ENCODE results near the gene FGF23. TPM values are rescaled to one million over a fixed set of nuclear protein-coding genes. Genes with fewer than 3 reads are reported as not detected.
"Not testable (repeated sequence)": the region's sequence is repeated elsewhere in the genome, so short reads cannot be mapped to it uniquely, and the experiment has no call there.

Gene FGF23
- under 0.01 TPM in 1 of 2 replicates, not detected in the other for total RNA-seq

DNA sequence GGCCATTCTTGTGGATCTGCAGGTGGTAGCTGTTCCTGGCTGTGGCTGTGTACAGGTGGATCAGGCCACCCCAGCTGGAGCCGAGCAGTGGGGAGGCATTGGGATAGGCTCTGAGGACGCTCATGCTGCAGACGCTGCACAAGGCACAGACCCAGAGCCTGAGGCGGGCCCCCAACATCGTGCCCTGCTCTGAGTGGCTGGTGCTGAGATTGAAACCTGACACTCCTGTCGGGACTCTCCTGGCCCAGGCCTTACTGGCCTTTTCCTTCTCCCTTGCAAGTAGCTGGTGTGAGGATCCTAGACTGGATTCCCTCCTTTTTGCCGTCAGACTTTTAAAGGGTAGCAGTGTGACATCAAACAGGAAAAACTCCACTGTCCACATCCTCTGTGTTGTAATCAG is at the start of gene FGF23:
TSS of gene FGF23 (minus strand) at position 308 of the 400 bp plus-strand sequence. CDS start at position 178, 130 bp downstream.
- peak in 1 of 2 donors; percentile 50 for DNase-seq (ENCODE audit: low read depth in 2 of 2)

DNA sequence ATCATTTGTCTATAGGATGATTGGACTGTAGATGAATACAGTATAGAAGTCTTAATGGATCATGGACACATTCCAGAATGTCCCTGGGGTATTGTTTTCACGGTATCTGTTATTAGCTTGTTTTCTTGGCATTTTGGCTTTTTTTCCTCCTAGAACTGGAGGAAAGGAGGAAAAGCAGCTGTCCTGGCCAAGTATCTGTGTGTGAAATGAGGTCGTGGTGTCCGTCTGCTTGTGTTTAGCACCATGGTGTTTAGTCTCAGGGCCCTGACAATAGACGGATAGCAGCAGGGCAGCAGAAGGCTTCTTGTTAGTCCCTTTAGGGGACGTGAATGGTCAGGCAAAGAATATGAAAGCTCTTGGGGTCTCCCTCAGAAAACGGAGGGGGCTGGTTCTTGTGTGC is 44.9 kb upstream of the FGF23 start:
- DNase-seq (ENCODE audit: low read depth in 2 of 2) = no peak

DNA sequence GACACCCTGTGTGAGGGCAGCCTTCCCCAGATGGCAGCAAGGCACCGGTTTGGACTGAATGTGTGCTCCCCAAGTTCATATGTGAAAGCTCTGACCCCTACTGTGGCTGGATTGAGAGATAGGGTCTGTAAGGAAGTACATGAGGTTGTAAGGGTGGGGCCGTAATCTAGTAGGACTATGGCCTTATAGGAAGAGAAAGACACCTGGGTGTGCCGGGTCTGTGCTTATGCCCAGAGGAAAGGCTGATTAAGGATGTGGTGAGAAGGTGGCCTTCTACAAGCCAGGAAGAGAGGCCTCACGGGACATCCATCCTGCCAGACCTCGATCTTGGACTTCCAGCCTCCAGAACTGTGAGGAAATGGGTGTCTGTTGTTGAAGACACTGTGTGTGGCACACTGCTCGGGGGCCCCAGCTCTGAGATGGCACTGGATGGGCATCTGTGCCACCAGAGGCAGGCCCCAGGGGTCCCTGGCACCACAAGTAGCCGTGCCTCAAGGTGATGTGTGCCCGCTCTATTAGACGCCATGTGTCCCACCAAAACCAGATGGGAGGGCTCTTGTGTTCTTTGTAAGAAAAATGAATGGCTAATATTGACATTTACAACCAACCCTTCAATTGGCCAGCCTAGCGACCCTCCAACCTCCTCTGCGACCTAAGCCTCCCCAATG is 44.1 kb upstream of the FGF23 start:
- DNase-seq (ENCODE audit: low read depth in 2 of 2) = no peak

DNA sequence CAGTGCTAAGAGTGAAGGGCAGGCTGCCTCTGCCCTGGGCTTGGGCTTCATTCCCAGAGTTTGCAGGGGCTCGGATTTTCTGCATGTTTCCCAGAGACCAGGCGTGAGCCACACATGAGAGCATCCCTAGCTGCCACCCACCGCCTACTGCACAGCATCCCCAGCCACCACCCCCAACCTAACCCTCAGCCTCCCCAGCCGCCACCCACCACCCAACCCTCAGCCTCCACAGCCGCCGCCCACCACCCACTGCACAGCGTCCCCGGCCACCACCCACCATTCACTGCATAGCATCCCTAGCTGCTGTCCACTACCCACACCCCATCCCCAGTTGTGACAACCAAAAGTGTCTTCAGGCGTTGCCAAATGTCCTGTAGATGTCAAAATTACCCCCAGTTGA is 43.5 kb upstream of the FGF23 start:
- DNase-seq (ENCODE audit: low read depth in 2 of 2) = no peak

DNA sequence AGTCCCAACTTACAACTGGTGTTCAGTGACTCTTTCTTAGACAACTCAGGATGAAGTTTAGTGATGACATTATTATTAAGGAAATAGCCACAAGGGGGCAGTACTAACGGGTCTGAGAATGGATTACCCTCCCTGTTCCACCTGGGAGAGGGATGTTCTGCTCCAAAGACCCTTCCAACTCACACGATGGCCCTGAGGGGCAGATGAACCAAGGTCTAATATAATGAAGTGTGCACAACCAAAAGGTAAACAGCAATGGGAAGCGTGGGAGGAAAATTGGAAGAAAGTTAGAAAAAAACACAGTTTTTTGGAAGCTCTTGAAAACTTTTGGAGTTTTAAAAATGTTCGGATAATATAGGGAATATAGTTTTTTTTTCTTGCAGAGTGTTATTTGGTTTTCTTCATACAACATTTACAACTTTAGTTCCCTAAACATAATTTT is 42.1 kb upstream of the FGF23 start:
- peak; percentile 9 to 44 for DNase-seq (ENCODE audit: low read depth in 2 of 2)

DNA sequence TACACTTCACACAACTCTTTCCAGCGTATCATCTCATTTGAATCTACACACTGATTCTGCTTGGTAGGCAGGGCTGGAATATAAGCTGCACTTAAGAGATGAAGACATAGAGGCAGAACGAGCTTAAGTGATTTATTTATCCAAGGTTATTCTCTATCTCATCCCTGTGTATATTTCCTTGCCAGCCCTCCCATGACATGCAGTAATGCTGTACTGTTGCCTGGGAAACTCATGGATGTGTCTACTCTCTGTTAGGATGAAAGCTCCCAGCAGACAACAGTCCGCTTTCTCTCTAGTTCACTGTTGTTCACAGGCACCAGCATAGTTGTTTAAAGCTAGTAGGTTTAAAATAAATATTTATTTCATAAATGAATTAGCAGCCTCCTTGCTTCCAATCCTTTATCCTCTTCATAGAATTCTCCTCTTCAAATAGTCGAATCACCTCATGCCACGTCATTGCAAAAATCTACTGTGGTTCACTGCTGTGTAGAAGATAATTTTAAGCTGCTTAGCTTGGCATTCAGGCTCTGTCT is 40.7 kb upstream of the FGF23 start:
- DNase-seq (ENCODE audit: low read depth in 2 of 2) = no peak

DNA sequence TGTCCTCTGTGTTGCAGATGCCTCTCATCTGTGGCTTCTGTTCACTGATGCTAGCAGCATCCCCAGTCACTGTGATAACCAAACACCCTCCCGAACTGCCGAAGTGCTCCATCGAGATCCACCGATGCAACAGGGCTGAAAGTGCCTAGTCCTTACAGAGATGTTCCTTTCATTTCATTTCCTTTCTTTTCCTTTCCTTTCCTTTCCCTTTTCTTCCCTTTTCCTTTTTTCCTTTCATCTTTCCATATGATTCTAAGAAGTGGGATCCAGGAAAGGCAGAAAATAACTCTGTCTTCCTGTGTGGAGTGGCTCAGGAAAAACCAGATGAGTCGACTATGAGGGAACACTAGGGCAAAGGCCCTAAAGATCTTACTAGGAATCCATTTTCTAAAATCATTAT is 39.4 kb upstream of the FGF23 start:
- no peak for DNase-seq (ENCODE audit: low read depth in 2 of 2)

DNA sequence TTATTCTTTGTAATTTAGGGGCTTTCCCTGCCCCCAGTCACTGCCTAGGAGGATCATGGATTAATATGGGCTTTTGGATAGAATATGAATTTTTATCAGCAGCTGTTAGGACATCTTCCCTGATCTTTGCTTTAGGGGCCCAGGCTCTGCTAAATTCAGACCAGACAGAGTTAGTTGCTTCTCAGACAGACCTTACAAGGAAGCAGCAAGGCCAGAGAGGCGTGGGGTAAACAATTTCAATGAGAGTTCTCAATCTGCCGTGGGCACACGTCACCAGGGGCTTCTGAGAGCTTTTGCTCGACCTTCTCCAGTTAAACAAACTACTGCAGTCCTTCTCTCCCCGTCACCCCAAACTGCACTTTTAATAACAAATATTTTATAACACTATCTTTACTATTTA is 38.4 kb upstream of the FGF23 start:
- no peak for DNase-seq (ENCODE audit: low read depth in 2 of 2)

DNA sequence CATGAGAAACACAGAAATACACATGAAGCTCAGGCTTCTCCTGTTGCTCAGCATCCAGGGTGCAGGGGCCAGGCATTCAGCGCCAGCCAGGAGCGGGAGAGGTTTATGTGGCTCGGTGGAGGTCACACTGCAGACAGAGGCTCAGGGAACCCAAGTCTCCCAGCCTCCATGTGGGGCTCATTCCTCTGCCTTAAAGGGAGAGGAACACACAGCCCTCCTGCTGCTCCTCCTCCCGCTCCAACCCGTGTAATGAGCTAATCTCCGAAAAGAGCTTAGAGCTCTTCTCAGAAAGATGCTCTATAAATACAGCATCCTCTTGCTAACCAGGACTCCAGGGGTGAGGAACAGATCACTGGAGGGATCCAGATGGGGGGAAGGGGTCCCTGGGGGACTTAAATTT is 37.9 kb upstream of the FGF23 start:
- DNase-seq (ENCODE audit: low read depth in 2 of 2) = no peak

DNA sequence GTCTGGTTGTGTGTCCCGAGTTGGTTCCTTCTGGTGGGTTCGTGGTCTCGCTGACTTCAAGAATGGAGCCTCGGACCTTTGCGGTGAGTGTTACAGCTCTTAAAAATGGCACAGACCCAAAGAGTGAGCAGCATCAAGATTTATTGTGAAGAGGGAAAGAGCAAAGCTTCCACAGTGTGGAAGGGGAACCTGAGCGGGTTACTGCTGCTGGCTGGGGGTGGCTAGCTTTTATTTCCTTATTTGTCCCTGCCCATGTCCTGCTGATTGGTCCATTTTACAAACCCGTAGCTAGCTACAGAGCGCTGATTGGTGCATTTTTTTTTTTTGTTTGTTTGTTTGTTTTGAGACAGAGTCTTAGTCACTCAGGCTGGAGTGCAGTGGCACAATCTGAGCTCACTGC is 36.8 kb upstream of the FGF23 start:
- DNase-seq (ENCODE audit: low read depth in 2 of 2) = no peak

DNA sequence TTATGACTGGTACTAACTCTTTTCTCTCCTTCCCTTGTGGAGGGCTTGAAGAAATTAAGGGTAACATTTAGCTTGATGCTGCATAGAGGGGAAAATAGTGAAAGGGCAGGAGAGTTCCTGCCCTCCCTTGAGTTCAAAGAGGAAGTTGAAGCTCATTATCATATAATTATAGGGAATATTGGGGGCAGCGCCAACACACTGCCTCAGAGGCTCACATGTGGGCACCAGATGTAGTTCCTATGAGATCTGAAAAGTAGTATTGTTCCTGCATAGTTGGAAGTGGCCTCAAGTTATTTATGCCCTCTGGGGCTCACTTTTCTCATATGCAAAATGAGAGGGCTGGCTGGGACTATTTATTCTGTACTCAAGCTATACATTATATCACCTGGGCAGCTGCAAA is 33.0 kb upstream of the FGF23 start:
- no peak for DNase-seq (ENCODE audit: low read depth in 2 of 2)

DNA sequence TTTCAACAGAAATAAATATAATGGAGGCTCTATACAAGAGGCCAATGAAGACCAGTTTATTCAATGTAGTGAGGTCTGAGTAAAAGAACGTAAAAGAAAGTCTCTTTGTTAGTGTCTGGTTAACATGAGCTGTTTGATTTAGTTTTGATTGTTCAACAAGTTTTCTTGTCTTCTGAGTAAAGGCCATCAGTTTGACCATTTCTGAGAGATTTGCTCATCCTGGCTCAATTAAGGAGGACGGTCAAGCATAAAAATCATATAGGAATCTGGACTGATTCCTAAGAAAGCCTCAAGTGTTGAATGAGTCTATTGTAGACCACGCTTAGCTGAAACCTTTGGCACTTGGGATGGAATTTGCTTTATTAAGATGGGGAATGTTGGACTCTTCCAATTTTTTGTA is 32.5 kb upstream of the FGF23 start:
- no peak for DNase-seq (ENCODE audit: low read depth in 2 of 2)

DNA sequence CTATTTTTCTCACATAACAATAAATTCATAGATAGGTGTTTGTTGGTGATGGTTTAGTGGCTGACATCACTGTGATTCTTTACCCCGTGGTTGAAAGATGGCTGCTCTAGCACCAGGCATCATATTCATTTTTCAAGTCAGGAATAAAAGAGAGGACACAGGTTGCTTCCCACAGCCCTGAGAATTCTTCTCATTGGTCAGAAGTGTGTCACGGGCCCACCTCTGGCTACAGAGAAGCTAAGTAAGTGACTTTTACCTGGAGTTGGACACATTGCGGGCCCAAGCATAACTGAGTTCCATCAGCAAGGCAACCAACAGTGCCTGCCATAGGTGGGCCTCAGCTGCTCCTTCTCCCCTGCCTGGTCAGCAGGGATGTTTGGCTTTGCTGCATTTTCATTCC is 27.6 kb upstream of the FGF23 start:
- DNase-seq (ENCODE audit: low read depth in 2 of 2) = no peak

DNA sequence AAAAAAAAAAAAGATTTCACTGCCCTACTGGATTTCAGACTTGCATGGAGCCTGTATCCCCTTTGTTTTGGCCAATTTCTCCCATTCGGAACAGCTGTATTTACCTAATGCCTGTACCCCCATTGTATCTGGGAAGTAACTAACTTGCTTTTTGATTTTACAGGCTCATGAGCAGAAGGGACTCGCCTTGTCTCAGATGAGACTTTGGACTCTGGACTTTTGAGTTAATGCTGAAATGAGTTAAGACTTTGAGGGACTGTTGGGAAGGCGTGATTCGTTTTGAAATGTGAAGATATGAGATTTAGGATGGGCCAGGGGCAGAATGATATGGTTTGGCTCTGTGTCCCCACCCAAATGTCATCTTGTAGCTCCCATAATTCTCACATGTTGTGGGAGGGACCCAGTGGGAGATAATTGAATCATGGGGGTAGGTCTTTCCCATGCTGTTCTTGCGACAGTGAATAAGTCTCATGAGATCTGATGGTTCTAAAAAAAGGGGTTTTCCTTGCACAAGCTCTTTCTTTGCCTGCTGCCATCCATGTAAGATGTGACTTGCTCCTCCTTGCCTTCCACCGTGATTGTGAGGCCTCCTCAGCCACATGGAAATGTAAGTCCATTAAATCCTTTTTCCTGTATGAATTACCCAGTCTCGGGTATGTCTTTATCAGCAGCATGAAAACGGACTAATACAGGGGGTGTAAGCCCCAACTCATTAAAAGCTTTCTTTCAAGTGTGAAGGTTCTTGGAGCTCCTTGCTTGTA is 25.5 kb upstream of the FGF23 start:
- DNase-seq (ENCODE audit: low read depth in 2 of 2) = not testable (repeated sequence)

DNA sequence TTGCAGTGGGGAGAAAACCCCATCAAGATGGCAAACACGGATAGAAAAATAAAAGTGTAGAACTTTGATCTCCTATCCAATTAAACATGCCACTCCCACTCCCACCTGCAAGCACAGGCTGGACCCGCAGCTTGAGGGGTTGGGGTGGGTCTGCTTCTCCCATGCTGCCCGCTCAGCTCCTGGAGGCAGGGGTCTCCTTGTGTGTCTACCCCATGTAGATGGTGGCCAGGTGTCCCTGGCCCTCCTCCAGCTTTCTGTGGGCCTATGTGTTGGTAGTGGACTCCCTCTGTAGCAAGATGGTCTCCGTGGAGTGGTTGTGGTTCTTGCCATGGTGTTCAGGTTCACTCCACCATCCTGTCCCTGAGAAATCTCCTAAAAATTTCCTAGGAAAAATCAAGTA is 23.5 kb upstream of the FGF23 start:
- DNase-seq (ENCODE audit: low read depth in 2 of 2) = no peak

DNA sequence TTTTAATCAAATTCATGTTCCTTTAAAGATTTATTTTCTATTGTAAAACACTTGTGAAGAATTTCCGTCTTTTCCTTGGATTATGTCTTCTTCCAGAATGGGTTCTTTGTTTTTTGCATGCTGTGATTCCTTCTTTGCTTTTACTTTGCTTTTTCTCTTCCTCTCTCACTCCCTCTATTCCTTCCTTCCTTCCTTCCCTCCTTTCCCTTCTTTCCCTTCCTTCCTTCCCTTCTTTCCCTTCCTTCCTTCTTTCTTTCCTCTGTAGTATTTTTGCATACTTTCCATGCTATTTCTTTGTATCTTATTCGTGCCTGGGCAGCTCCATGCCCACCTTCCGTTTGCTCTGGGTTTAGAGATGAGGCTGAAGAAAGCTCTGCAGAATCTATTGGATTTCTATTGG is 21.6 kb upstream of the FGF23 start:
- DNase-seq (ENCODE audit: low read depth in 2 of 2) = no peak

DNA sequence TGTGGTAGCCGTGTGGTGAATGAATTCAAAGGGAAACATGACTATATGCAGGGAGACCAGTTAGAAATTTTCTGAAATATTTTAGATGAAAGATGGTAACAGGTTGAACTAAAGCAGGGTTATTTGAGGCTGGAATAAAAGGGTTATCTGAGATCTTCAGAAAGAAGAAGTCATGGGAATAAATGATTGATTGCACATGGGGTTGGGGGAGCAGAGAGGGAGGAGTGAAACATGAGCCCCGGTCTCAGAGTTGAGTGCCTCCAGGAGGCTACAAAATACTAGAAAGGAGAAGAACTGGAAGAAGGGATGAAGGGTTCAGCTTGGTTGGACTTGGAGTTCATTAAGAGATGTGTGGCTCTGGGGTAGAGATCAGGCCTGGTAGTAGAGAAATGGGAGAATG is 16.3 kb upstream of the FGF23 start:
- DNase-seq (ENCODE audit: low read depth in 2 of 2) = no peak

DNA sequence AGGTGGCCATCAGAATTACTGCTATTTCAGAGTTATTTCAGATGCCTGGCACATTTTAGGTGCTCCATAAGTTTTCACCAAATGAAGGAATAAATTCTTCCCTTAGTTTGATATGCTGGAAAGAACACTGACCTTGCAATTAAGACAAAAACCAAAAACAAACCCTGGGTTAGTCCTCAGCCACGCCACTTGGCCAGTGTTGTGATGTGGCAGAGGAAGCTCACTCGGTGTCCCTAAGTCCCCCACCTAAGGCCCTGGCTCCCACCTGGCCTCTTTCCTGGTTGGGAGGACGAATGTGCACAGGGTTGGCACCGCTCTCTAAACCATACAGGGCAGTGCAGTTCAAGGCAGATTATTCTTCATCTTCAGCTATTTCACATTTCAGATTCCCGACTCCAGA is 13.7 kb upstream of the FGF23 start:
- no peak for DNase-seq (ENCODE audit: low read depth in 2 of 2)

DNA sequence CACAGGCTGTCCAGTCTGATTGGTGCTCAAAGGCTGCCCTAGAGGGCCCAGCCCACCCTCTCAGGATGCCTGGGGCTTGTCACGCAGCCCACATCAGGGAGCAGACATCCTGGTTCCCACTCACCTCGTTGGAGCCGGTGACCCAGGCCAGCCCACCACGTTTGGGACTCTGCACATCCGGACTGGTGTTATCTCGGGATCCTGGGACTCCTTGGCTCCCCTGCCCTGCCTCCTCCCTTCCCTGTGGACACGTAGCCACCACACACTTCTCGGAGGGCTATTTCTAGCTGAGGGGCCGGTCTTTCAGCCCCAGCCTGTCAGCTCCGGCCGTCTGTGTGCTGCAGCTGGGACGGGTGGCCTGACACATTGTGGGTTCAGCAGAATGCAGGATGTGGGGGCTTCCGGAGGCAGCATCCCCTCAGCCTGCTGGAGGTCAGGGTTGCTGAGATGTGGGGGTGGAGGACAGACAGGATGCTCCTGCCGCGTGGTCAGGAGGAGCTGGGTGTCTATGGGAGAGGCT is 12.8 kb upstream of the FGF23 start:
- DNase-seq (ENCODE audit: low read depth in 2 of 2) = peak; percentile 57

DNA sequence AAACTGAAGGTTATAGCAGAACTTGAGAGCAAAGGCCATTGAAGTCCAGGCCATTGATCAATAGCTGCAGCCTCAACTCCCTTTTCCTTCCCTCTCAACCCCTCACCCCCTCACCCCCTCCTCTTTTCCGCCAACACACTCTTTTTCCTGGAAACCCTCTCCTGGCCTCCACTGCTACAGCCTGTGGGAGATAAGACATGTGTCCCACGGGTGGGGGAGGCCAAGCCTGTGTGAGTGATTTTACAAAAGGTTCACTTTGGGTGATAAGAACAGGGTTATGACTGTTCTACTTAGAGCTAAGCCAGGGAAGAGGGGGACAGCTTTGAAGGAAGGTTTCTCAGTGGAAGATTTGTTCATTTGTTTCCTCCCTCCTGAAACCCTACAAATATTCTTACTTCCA is 9.2 kb upstream of the FGF23 start:
- DNase-seq (ENCODE audit: low read depth in 2 of 2) = no peak

DNA sequence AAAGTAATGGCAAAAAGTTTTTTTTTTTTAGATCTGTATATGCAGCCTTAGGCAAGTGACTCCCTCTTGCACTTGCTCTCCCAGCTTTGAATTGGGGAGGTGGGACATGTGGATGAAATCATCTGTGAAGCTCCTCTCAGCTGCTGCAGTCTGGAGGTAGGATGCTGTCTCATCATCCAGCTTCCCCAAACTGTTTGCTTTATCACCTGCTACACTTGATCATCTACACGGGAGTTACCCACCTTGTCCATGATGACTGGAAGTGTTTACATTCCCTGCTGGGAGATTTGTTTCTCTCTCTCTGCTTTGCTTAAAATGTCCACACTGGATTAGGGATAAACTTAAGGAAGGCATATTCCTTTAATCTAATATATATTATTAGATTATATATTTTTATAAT is 8.5 kb upstream of the FGF23 start:
- DNase-seq (ENCODE audit: low read depth in 2 of 2) = no peak

DNA sequence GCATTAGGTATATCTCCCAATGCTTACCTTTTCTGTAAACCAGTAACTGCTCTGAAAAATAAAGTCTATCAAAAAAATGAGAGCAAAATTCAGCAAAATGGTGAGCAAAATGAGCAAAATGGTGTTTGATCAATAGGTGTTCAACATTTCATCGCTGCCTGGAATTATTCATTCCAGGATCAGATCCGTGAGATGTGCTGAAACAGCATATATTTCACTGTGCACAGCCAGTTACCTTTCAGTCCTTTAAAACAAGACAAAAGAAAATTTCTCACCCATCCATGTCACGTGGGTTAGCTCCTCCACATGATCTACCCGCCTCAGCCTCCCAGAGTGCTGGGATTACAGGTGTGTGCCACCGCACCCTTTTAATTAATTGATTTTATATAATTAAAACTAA is 8.1 kb upstream of the FGF23 start:
- no peak for DNase-seq (ENCODE audit: low read depth in 2 of 2)

DNA sequence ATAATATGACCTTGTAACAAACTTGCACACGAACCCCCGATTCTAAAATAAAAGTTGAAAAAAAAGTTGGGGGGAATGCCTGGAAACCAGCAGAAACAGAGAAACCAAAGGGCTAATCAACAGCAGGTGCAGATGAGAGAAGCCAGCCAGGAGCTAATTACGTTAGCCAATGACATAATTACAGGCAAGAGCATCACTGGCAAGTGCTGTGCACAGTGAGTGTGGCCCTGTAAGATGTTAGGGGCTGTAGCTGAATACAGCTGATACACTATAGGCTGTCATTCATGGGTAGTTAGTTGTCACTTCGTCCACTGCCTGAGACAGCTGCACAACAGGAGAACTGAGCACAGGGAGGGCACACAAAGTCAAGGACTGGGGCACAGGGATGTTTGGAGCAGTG is 7.3 kb upstream of the FGF23 start:
- no peak for DNase-seq (ENCODE audit: low read depth in 2 of 2)

All from dermis microvascular lymphatic vessel endothelial cell (primary cell).